ENCODE results near the gene KCTD15.

The KCTD15 gene

DNA sequence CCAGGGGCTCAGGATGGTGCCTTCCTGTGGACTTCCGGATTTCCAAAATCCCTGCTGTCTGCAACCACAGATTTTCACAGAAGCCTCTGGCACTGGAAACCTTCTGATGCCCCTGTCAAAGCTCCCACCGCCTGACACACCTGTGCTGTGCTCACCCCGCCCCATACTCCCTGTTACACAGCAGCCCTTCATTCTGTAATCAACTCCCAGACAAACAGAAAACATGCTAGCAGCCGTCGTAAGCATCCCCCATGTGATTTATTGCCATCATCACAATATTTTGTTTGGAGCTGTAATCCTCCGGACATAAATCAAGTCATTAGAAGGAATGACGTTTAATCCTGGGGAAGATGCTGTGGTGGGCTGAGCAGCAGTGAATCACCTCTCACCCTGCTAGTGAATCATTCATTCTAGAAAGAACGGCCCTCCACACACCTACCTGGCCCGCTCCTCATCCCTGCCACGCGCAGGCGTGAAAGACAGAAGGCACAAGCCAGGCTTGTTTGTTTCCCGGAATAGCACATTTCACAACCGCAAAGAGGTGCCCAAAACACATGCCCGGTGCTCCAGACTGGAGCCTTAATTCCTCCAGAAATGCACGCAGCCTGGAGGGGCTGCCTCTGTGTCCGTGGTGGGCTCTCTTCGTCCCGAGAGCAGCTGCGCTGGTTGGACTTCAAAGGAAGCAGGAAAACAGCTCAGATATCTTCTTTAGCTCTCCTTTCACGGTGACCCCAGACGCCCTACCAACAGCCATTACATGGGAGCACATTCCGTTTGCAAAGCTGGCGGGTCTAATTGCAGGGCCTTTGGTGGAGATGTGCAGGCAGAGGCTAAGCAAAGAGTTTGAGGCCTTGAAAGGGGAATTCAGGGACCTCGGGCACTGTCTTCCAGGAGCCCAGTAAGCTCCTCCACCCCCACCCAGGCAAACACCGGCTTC is 41.3 kb upstream of the KCTD15 start:
- DNase-seq (ENCODE audit: insufficient read length) (no peak), FAIRE-seq (no peak)

DNA sequence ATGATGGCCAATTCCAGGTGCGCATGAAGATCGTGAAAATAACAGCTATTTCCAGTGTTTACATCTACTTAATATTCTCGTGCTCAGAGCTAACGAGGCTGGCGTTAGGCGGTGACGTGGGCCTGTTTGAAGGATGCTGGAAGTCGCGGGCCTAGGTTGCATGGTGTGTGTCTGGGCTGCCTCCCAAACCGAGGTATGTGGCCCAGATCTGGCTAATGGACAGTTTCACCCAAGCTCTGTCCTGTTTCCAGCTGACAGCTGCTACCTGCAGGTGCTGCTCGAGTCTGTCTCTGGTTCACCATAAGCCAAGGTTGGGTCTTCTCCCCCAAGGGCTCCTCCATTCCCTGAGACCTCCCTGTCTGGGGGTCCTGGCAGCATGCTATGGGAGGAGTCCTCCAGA is 40.5 kb upstream of the KCTD15 start:
- no peak for TF ChIP-seq POLR2A (IDR thresholded peaks at IDR 0.05; ENCODE audit: low read depth, low read length)
- TF ChIP-seq TAF1 (IDR thresholded peaks at IDR 0.05; ENCODE audit: borderline replicate concordance, low read depth, low read length), result no peak
- TF ChIP-seq POLR2AphosphoS5 (IDR thresholded peaks at IDR 0.05; ENCODE audit: low read depth, low read length), result no peak
- DNase-seq (ENCODE audit: insufficient read length) (no peak), FAIRE-seq (no peak)

More for the DNA sequence above, 41.3 kb upstream of the KCTD15 start:
- TF ChIP-seq POLR2A (IDR thresholded peaks at IDR 0.05; ENCODE audit: low read depth, low read length) (no peak), TAF1 (IDR thresholded peaks at IDR 0.05; ENCODE audit: borderline replicate concordance, low read depth, low read length) (no peak), POLR2AphosphoS5 (IDR thresholded peaks at IDR 0.05; ENCODE audit: low read depth, low read length) (no peak)

DNA sequence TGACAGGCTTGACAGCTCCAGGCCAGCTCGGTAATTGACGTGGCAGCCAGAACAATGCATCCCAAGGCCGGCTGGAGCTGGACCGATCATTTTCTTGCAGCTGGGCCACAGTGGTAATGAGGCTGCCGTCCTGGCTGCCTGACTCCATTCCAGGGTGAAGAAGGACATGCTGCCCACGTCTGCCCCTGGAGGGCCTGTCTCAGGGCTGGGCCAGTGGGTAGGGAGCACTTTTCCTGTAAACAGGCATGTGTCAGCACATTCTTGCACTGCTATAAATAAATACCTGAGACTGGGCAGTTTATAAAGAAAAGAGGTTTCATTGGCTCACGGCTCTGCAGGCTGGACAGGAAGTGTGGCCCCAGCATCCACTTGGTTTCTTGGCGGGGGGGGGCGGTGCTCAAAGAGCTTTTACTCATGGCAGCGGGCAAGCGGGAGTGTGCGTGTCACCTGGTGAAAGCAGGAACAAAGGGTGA is 38.1 kb upstream of the KCTD15 start:
- FAIRE-seq (no peak), DNase-seq (ENCODE audit: insufficient read length) (no peak)
- TF ChIP-seq POLR2AphosphoS5 (IDR thresholded peaks at IDR 0.05; ENCODE audit: low read depth, low read length) (no peak), POLR2A (IDR thresholded peaks at IDR 0.05; ENCODE audit: low read depth, low read length) (no peak), TAF1 (IDR thresholded peaks at IDR 0.05; ENCODE audit: borderline replicate concordance, low read depth, low read length) (no peak)

DNA sequence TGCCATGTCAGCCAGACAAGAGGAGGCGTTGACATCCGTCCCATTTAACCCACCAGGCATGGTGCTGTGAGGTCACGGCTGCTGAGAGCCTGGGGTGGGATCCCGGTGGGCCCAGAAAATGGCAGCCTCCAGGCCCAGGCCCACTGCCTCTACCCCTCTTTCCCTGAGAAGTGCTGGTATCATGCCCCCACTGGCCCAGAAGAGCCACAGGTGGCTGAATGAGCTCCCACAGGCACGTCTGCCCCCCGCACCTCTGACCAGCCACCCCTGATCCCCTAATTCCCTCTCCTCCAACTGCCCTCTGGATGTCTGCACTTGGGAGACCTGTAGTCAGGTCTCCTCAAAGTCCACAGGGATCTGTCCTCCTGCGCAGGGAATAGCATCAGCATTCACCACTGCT is 37.3 kb upstream of the KCTD15 start:
- DNase-seq (ENCODE audit: insufficient read length) (no peak), FAIRE-seq (no peak)
- TF ChIP-seq TAF1 (IDR thresholded peaks at IDR 0.05; ENCODE audit: borderline replicate concordance, low read depth, low read length) (no peak), POLR2AphosphoS5 (IDR thresholded peaks at IDR 0.05; ENCODE audit: low read depth, low read length) (no peak), POLR2A (IDR thresholded peaks at IDR 0.05; ENCODE audit: low read depth, low read length) (no peak)

DNA sequence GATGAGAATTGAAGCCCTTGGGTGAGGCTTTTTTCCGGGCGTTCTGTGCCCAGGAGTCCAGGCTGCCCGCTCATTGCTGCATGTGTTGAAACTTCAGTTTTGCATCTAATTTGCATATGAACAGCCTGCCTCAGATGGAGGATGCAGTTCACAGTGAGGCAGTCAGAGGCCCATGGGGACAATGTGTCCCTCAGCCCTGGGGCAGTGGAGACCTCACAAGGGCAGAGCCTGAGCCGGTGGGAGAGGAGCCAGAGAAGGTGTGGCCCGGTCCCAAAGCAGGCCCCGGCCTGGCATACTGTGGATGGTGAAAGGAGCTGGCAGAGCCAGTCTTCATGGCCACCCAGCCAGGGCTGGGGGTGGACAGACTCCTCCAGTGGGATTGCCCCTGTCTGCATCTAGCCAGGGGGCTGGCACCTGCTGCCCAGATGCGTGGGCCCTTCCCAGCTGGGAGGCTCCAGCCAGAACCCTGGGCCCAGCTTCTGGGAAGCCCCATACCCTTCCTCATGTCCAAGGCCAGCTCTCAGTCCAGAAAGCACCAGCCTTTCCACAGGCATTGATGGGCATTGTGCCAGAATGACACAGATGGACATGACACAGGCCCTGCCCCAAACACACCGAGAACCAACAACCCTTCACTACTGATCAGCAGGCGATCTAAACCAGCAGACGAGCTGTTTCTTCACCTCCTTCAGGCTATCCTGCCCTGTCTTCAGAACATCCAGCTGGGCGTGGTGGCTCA is 32.9 kb upstream of the KCTD15 start:
- TF ChIP-seq POLR2A (IDR thresholded peaks at IDR 0.05; ENCODE audit: low read depth, low read length) (no peak), POLR2AphosphoS5 (IDR thresholded peaks at IDR 0.05; ENCODE audit: low read depth, low read length) (no peak), TAF1 (IDR thresholded peaks at IDR 0.05; ENCODE audit: borderline replicate concordance, low read depth, low read length) (no peak)
- FAIRE-seq, result no peak

DNA sequence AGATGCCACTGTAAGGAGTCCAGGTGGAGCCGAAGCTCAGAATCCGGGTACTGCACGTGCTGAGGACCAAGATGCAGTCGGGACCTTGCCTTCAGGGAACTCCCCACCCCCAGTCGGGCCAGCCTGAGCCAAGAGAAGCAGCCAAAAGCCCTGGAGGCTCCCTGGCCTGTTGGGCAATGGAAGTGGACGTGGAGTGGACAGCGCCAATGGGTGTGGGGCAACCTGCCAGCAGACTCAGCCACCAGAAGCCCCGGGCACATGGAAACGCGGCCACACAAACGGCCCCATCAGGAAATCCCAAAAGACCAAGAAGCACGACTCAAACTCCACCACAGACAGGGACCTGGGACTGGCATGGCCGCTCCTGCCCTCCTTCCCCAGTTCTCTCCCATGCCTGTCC is 30.0 kb upstream of the KCTD15 start:
- DNase-seq (ENCODE audit: insufficient read length), result no peak
- FAIRE-seq, result no peak
- TF ChIP-seq POLR2A (IDR thresholded peaks at IDR 0.05; ENCODE audit: low read depth, low read length), result no peak
- TF ChIP-seq POLR2AphosphoS5 (IDR thresholded peaks at IDR 0.05; ENCODE audit: low read depth, low read length), result no peak
- TF ChIP-seq TAF1 (IDR thresholded peaks at IDR 0.05; ENCODE audit: borderline replicate concordance, low read depth, low read length), result no peak

More for the DNA sequence above, 32.9 kb upstream of the KCTD15 start:
- no peak for DNase-seq (ENCODE audit: insufficient read length)

DNA sequence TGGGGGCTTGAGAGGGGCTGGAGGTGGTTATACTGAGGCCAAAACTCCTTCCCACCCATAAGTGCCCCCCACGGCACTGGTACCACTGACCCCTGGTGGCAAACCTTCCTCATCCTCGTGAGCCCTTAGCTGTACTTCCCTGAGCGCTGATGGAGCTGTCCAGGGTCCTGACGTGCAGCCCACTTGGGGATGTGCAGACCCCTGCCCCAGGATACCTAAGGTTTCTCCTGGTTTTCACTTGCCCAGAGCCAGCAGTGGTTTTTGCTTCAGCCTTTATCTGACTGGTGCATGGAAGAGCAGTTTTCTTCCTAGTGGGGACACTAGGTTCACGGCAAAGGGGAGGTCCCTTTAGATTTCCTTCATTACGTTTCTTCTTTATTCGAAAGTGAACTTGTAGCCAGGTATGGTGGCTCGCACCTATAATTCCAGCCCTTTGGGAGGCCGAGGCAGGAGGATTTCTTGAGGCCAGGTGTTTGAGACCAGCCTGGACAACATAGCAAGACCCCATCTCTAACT is 28.7 kb upstream of the KCTD15 start:
- FAIRE-seq (no peak), DNase-seq (ENCODE audit: insufficient read length) (no peak)
- no peak for TF ChIP-seq POLR2A (IDR thresholded peaks at IDR 0.05; ENCODE audit: low read depth, low read length)

DNA sequence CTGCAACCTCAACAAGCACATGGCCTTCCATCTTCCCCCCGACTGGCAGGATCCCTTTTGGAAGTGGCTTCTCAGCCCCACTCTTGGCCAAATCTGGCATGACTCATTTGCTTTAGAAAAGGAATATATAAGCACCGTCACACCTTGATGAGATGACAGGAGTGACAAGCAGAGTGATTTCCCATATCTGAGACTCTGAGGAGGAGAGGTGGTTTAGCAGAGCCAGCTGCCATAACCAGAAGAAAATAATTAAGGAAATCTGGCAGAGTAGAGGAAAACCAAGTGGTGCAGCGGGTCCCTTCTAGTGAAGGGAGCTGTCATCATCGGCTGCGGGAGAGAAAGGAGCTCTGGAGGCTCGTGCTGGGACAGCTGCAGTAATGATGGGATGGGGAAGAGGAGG is 27.5 kb upstream of the KCTD15 start:
- DNase-seq (ENCODE audit: insufficient read length), result no peak
- no peak for TF ChIP-seq POLR2AphosphoS5 (IDR thresholded peaks at IDR 0.05; ENCODE audit: low read depth, low read length)
- no peak for TF ChIP-seq TAF1 (IDR thresholded peaks at IDR 0.05; ENCODE audit: borderline replicate concordance, low read depth, low read length)
- FAIRE-seq, result no peak

DNA sequence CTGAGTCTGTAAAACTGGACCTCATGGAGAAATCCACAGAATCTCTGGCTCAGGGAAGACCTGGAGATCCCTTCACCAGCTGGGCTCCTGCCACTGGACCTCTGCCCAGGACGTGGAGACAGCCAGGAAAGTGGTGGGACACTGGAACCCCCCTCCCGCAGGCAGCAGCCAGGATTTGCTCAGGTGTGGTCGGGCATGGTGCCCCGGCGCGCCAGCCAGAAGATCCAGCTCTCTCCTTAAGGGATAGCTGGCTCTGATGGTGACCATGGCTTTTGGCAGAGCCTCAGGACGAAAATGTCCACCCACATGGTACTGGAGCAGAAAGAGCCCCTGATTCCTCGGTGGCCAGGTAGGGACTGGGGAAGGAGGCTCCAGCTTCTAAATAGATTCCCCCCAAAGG is 26.6 kb upstream of the KCTD15 start:
- FAIRE-seq (no peak), DNase-seq (ENCODE audit: insufficient read length) (no peak)
- no peak for TF ChIP-seq TAF1 (IDR thresholded peaks at IDR 0.05; ENCODE audit: borderline replicate concordance, low read depth, low read length)
- TF ChIP-seq POLR2AphosphoS5 (IDR thresholded peaks at IDR 0.05; ENCODE audit: low read depth, low read length), result no peak
- TF ChIP-seq POLR2A (IDR thresholded peaks at IDR 0.05; ENCODE audit: low read depth, low read length), result no peak

DNA sequence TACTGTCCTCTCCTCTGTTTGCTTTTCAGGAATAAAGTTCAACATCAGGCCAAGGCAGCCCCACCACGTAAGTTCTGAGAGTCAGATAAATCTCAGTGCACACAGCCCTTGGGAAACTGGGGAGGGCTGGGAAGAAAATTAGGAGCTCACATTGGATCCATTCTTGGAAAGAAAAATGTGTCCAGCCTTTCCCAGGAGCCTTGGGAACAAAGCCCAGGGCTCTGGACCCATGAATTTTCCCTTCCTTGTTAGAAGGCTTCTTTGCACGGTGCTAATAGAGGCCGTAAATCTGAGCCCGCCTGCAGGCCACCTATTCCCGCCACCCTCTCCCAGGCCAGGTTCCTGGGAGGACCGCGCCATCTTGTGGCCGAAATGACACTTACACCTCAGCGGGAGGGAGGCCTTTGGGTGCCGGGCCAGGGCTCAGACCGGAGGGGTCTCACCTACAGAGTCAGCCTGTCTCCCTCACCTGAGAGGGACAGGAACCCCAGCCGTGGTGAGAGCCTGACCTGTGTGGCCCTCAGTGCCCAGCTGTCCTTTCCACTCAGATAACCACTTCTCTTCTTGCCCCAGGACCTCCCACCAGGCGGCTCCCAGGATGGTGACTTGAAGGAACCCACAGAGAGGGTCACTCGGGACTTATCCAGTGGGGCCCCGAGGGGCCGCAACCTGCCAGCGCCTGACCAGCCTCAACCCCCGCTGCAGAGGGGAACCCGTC is 25.1 kb upstream of the KCTD15 start:
- DNase-seq (ENCODE audit: insufficient read length) (peak; percentile 82), FAIRE-seq (peak; percentile 73)
- no peak for TF ChIP-seq TAF1 (IDR thresholded peaks at IDR 0.05; ENCODE audit: borderline replicate concordance, low read depth, low read length)
- TF ChIP-seq POLR2AphosphoS5 (IDR thresholded peaks at IDR 0.05; ENCODE audit: low read depth, low read length), result no peak
- no peak for TF ChIP-seq POLR2A (IDR thresholded peaks at IDR 0.05; ENCODE audit: low read depth, low read length)

Measured in GM12892 (cell line).